ENCODE data around the gene RIT2. TPM values are rescaled to one million over a fixed set of nuclear protein-coding genes. Genes with fewer than 3 reads are reported as not detected.

RIT2 gene
- polyA plus RNA-seq, 2 of the 4 experiments (the other 2 are of a cell fraction) = not detected

GRCh38 chr18:43060020-43060419 lies 55.5 kb downstream of the RIT2 start:
- ChIA-PET POLR2A (no interaction called here), CTCF (no interaction called here)
- FAIRE-seq = no peak
- Histone ChIP-seq H3K4me1 (no peaks in the 10 kb centered on the region), H3K4me3 (no peak overlapping the region), H3K27ac (no peak overlapping the region), H3K9me3 (no peaks in the 10 kb centered on the region), H3K4me2 (no peak overlapping the region)
- no peak for DNase-seq (ENCODE audit: low read depth in 1 of 2, low spot score in 1 of 2)
- no peak for ATAC-seq
- TF ChIP-seq HOXB5 (CRISPR knock-in tag; IDR thresholded peaks at IDR 0.05) = no peak
- no peak for TF ChIP-seq CHD4 (IDR thresholded peaks at IDR 0.05; ENCODE audit: borderline replicate concordance)
- TF ChIP-seq CTCF (IDR thresholded peaks at IDR 0.05) = no peak
- no peak for TF ChIP-seq CHD2 (IDR thresholded peaks at IDR 0.05; ENCODE audit: low read length, partially characterized antibody)
- no peak for TF ChIP-seq NFE2L2 (conservative IDR thresholded peaks at IDR 0.05; ENCODE audit: low read length)
- no peak for TF ChIP-seq RNF2 (IDR thresholded peaks at IDR 0.05; ENCODE audit: borderline replicate concordance, low read depth)
- WGBS (ENCODE audit: missing lambda C conversion rate) = 0% methylated on average over 1 of the region's 1 CpG

- ATAC-seq (no peak), FAIRE-seq (no peak)
- H3K4me3 ChIP-seq = no peak overlapping the region
Observed at GRCh38 chr18:43054815-43055519, 60.5 kb downstream of the RIT2 start.

GRCh38 chr18:43049021-43049420 lies 66.5 kb downstream of the RIT2 start:
- no peak for TF ChIP-seq MYC (IDR thresholded peaks at IDR 0.05; ENCODE audit: borderline replicate concordance, low read length)
- TF ChIP-seq CBX2 (IDR thresholded peaks at IDR 0.05; ENCODE audit: borderline replicate concordance, low read depth) = no peak
- TF ChIP-seq HOXA7 (CRISPR knock-in tag; IDR thresholded peaks at IDR 0.05) = no peak
- no peak for TF ChIP-seq HOXB13 (CRISPR knock-in tag; IDR thresholded peaks at IDR 0.05; ENCODE audit: low read depth)
- TF ChIP-seq NPAS2 (CRISPR knock-in tag; IDR thresholded peaks at IDR 0.05; ENCODE audit: borderline replicate concordance) = no peak
- TF ChIP-seq MAX (IDR thresholded peaks at IDR 0.05) = no peak
- TF ChIP-seq BCL3 (IDR thresholded peaks at IDR 0.05) = no peak
- Histone ChIP-seq H3K4me3 (no peak overlapping the region), H3K27ac (no peak overlapping the region), H3K4me2 (no peak overlapping the region), H3K9me3 (no peaks in the 10 kb centered on the region), H3K4me1 (no peaks in the 10 kb centered on the region)
- ChIA-PET CTCF (no interaction called here), POLR2A (no interaction called here)
- no peak for FAIRE-seq
- WGBS (ENCODE audit: missing lambda C conversion rate) = 0% methylated on average over 3 of the region's 3 CpGs
- ATAC-seq = no peak
- DNase-seq (ENCODE audit: low read depth in 1 of 2, low spot score in 1 of 2) = no peak

More at GRCh38 chr18:43054815-43055519, 60.5 kb downstream of the RIT2 start:
- 1% methylated on average over 7 of the region's 7 CpGs for WGBS (ENCODE audit: missing lambda C conversion rate)
- H3K9me3 ChIP-seq = no peaks in the 10 kb centered on the region
- no peak overlapping the region for H3K4me2 ChIP-seq
- no peak for TF ChIP-seq CBX2 (IDR thresholded peaks at IDR 0.05; ENCODE audit: borderline replicate concordance, low read depth)
- TF ChIP-seq TP53 (CRISPR knock-in tag; IDR thresholded peaks at IDR 0.05) = no peak
- no peak for TF ChIP-seq ELK1 (IDR thresholded peaks at IDR 0.05; ENCODE audit: low read depth, low read length)
- TF ChIP-seq FOSL2 (IDR thresholded peaks at IDR 0.05) = no peak
- no peak for TF ChIP-seq FOSL2 (CRISPR knock-in tag; IDR thresholded peaks at IDR 0.05)
- no peak for TF ChIP-seq HOXB5 (CRISPR knock-in tag; IDR thresholded peaks at IDR 0.05)
- no peak for TF ChIP-seq RARB (CRISPR knock-in tag; IDR thresholded peaks at IDR 0.05)
- no peak for TF ChIP-seq NR3C1 (IDR thresholded peaks at IDR 0.05)
- H3K4me1 ChIP-seq = no peaks in the 10 kb centered on the region
- no peak overlapping the region for H3K27ac ChIP-seq
- CTCF ChIA-PET = no interaction called here
- POLR2A ChIA-PET = no interaction called here
- DNase-seq (ENCODE audit: low read depth in 1 of 2, low spot score in 1 of 2) = no peak
